GM23338 (cell line): ENCODE results near the gene EPSTI1.

Experiments
- CREB1 ChIP-seq: fragments of 250-450 bp; sonication (Bioruptor Pico); IDR thresholded peaks from 2 replicates; pipeline ENCODE4 v1.5.0; 2020; ENCODE audit warnings: low read depth, mild to moderate bottlenecking, moderate library complexity
- EZH2 ChIP-seq: fragments of 200-600 bp; sonication (generic); IDR thresholded peaks from one replicate; pipeline ENCODE4 v1.8.0; 2017; ENCODE audit warnings: antibody characterized with exemption, mild to moderate bottlenecking, low read depth; ENCODE audit not compliant: unreplicated experiment
- EZH2phosphoT487 ChIP-seq: fragments of 200-600 bp; sonication (generic); IDR thresholded peaks from one replicate; pipeline ENCODE4 v1.8.1; 2018; ENCODE audit warnings: antibody characterized with exemption; ENCODE audit not compliant: unreplicated experiment
- POLR2AphosphoS5 ChIP-seq: IDR thresholded peaks from 2 replicates; pipeline ENCODE4 v1.6.1; 2016; ENCODE audit warnings: antibody characterized with exemption, low read depth
- TF ChIP-seq, protein P1 (sequence below), 2 experiments: fragments of 200-600 bp in 1 of 2; sonication (generic) in 1 of 2; conservative IDR thresholded peaks; 2 replicates each; pipeline versions ENCODE4 v1.5.1 to v1.6.1; 2016 to 2017; ENCODE audit warnings: antibody characterized with exemption in 2 of 2, low read depth in 2 of 2, mild to moderate bottlenecking in 2 of 2, moderate library complexity in 1 of 2
- TF ChIP-seq, protein P2 (sequence below): IDR thresholded peaks from 2 replicates; pipeline ENCODE4 v1.6.1; 2016; ENCODE audit warnings: antibody characterized with exemption
- TF ChIP-seq, protein P3 (sequence below): fragments of 250-450 bp; sonication (Bioruptor Pico); IDR thresholded peaks from 2 replicates; pipeline ENCODE4 v1.5.0; 2020; ENCODE audit warnings: mild to moderate bottlenecking, moderate library complexity
- TF ChIP-seq, protein P4 (sequence below): IDR thresholded peaks from one replicate; pipeline ENCODE4 v1.6.1; 2018; ENCODE audit warnings: antibody characterized with exemption; ENCODE audit not compliant: unreplicated experiment

DNA sequence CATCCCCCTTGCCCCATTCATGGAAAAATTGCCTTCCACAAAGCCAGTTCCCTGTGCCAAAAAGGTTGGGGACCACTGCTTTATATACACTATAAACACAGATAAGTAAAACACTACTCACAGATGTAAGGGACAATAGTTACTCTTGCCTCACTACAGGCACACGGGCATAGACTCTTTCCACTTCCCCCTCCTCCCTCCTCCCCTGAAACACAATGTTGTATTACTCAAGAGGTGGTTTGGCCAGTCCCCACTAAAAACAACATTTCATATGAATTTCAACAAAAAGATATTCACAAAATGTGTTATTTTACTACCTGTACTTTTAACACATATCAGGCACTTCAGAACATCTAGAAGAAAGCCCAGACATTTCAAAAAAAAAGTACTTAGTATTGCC is 45.1 kb downstream of the EPSTI1 start:
- TF ChIP-seq, protein P1, sequence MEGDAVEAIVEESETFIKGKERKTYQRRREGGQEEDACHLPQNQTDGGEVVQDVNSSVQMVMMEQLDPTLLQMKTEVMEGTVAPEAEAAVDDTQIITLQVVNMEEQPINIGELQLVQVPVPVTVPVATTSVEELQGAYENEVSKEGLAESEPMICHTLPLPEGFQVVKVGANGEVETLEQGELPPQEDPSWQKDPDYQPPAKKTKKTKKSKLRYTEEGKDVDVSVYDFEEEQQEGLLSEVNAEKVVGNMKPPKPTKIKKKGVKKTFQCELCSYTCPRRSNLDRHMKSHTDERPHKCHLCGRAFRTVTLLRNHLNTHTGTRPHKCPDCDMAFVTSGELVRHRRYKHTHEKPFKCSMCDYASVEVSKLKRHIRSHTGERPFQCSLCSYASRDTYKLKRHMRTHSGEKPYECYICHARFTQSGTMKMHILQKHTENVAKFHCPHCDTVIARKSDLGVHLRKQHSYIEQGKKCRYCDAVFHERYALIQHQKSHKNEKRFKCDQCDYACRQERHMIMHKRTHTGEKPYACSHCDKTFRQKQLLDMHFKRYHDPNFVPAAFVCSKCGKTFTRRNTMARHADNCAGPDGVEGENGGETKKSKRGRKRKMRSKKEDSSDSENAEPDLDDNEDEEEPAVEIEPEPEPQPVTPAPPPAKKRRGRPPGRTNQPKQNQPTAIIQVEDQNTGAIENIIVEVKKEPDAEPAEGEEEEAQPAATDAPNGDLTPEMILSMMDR (conservative IDR thresholded peaks at IDR 0.05; ENCODE audit: low read depth in 2 of 2): no peak
- TF ChIP-seq POLR2AphosphoS5: no peak
- TF ChIP-seq, protein P2, sequence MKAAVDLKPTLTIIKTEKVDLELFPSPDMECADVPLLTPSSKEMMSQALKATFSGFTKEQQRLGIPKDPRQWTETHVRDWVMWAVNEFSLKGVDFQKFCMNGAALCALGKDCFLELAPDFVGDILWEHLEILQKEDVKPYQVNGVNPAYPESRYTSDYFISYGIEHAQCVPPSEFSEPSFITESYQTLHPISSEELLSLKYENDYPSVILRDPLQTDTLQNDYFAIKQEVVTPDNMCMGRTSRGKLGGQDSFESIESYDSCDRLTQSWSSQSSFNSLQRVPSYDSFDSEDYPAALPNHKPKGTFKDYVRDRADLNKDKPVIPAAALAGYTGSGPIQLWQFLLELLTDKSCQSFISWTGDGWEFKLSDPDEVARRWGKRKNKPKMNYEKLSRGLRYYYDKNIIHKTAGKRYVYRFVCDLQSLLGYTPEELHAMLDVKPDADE: no peak
- no peak for TF ChIP-seq EZH2
- no peak for TF ChIP-seq CREB1 (CRISPR knock-in tag)
- no peak for TF ChIP-seq EZH2phosphoT487
- TF ChIP-seq, protein P3, sequence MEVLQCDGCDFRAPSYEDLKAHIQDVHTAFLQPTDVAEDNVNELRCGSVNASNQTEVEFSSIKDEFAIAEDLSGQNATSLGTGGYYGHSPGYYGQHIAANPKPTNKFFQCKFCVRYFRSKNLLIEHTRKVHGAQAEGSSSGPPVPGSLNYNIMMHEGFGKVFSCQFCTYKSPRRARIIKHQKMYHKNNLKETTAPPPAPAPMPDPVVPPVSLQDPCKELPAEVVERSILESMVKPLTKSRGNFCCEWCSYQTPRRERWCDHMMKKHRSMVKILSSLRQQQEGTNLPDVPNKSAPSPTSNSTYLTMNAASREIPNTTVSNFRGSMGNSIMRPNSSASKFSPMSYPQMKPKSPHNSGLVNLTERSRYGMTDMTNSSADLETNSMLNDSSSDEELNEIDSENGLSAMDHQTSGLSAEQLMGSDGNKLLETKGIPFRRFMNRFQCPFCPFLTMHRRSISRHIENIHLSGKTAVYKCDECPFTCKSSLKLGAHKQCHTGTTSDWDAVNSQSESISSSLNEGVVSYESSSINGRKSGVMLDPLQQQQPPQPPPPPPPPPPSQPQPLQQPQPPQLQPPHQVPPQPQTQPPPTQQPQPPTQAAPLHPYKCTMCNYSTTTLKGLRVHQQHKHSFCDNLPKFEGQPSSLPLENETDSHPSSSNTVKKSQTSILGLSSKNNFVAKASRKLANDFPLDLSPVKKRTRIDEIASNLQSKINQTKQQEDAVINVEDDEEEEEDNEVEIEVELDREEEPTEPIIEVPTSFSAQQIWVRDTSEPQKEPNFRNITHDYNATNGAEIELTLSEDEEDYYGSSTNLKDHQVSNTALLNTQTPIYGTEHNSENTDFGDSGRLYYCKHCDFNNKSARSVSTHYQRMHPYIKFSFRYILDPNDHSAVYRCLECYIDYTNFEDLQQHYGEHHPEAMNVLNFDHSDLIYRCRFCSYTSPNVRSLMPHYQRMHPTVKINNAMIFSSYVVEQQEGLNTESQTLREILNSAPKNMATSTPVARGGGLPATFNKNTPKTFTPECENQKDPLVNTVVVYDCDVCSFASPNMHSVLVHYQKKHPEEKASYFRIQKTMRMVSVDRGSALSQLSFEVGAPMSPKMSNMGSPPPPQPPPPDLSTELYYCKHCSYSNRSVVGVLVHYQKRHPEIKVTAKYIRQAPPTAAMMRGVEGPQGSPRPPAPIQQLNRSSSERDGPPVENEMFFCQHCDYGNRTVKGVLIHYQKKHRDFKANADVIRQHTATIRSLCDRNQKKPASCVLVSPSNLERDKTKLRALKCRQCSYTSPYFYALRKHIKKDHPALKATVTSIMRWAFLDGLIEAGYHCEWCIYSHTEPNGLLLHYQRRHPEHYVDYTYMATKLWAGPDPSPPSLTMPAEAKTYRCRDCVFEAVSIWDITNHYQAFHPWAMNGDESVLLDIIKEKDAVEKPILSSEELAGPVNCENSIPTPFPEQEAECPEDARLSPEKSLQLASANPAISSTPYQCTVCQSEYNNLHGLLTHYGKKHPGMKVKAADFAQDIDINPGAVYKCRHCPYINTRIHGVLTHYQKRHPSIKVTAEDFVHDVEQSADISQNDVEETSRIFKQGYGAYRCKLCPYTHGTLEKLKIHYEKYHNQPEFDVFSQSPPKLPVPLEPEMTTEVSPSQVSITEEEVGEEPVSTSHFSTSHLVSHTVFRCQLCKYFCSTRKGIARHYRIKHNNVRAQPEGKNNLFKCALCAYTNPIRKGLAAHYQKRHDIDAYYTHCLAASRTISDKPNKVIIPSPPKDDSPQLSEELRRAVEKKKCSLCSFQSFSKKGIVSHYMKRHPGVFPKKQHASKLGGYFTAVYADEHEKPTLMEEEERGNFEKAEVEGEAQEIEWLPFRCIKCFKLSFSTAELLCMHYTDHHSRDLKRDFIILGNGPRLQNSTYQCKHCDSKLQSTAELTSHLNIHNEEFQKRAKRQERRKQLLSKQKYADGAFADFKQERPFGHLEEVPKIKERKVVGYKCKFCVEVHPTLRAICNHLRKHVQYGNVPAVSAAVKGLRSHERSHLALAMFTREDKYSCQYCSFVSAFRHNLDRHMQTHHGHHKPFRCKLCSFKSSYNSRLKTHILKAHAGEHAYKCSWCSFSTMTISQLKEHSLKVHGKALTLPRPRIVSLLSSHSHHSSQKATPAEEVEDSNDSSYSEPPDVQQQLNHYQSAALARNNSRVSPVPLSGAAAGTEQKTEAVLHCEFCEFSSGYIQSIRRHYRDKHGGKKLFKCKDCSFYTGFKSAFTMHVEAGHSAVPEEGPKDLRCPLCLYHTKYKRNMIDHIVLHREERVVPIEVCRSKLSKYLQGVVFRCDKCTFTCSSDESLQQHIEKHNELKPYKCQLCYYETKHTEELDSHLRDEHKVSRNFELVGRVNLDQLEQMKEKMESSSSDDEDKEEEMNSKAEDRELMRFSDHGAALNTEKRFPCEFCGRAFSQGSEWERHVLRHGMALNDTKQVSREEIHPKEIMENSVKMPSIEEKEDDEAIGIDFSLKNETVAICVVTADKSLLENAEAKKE (CRISPR knock-in tag): no peak
- TF ChIP-seq, protein P4, sequence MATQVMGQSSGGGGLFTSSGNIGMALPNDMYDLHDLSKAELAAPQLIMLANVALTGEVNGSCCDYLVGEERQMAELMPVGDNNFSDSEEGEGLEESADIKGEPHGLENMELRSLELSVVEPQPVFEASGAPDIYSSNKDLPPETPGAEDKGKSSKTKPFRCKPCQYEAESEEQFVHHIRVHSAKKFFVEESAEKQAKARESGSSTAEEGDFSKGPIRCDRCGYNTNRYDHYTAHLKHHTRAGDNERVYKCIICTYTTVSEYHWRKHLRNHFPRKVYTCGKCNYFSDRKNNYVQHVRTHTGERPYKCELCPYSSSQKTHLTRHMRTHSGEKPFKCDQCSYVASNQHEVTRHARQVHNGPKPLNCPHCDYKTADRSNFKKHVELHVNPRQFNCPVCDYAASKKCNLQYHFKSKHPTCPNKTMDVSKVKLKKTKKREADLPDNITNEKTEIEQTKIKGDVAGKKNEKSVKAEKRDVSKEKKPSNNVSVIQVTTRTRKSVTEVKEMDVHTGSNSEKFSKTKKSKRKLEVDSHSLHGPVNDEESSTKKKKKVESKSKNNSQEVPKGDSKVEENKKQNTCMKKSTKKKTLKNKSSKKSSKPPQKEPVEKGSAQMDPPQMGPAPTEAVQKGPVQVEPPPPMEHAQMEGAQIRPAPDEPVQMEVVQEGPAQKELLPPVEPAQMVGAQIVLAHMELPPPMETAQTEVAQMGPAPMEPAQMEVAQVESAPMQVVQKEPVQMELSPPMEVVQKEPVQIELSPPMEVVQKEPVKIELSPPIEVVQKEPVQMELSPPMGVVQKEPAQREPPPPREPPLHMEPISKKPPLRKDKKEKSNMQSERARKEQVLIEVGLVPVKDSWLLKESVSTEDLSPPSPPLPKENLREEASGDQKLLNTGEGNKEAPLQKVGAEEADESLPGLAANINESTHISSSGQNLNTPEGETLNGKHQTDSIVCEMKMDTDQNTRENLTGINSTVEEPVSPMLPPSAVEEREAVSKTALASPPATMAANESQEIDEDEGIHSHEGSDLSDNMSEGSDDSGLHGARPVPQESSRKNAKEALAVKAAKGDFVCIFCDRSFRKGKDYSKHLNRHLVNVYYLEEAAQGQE: no peak
